Testis (tissue), 2 donors: ENCODE results near the gene RC3H2.

Source experiments
- CTCF ChIP-seq, 3 experiments: fragments of 450-650 bp in 2 of 3; fragments of 200-600 bp in 1 of 3; sonication (generic) in 1 of 3; IDR thresholded peaks; one replicate each; pipeline ENCODE4 v1.5.1; 2016 to 2019; ENCODE audit warnings: antibody characterized with exemption in 3 of 3, mild to moderate bottlenecking in 2 of 3, moderate library complexity in 1 of 3
- POLR2A ChIP-seq: fragments of 450-650 bp; IDR thresholded peaks from one replicate; pipeline ENCODE4 v1.6.1; 2017; ENCODE audit warnings: antibody characterized with exemption, mild to moderate bottlenecking, moderate library complexity

GRCh38 chr9:122949696-122950095 lies 44.5 kb upstream of the RC3H2 start:
- no peak for TF ChIP-seq POLR2A
- TF ChIP-seq CTCF (IDR thresholded peaks at IDR 0.05), result no peak
